Heart left ventricle (tissue), 16 donors: ENCODE data around the gene CCR8. TPM values are rescaled to one million over a fixed set of nuclear protein-coding genes. Genes with fewer than 3 reads are reported as not detected.

Source experiments
- ATAC-seq, 4 donors: fragments of 200-7000 bp; cut with Tn5 transposase; one replicate each; pipeline ENCODE4 v1.9.1; 2020 to 2022; ENCODE audit warnings: moderate library complexity in 4 of 4, mild to moderate bottlenecking in 3 of 4, moderate number of reproducible peaks in 1 of 4
- DNase-seq, 5 donors: peaks; one replicate each; pipeline ENCODE4 v3.0.0-alpha.2; 2020
- H3K27ac ChIP-seq, 12 donors: fragments of 200-600 bp; sonication (generic) in 4 of 12; one replicate each; pipeline versions ENCODE4 v1.5.0 to v1.8.0; 2016 to 2022; ENCODE audit warnings: mild to moderate bottlenecking in 2 of 12
- H3K27me3 ChIP-seq, 9 donors: fragments of 200-600 bp; sonication (generic) in 2 of 9; one replicate each; pipeline versions ENCODE4 v1.5.1 to v1.8.0; 2016 to 2022; ENCODE audit warnings: mild to moderate bottlenecking in 3 of 9
- H3K36me3 ChIP-seq, 9 donors: fragments of 200-600 bp; sonication (generic) in 2 of 9; one replicate each; pipeline versions ENCODE4 v1.5.0 to v1.8.0; 2018 to 2022; ENCODE audit warnings: mild to moderate bottlenecking in 2 of 9
- H3K4me1 ChIP-seq, 12 donors: fragments of 200-600 bp; sonication (generic) in 4 of 12; one replicate each; pipeline versions ENCODE4 v1.5.0 to v1.8.0; 2016 to 2022; ENCODE audit warnings: mild to moderate bottlenecking in 3 of 12
- H3K4me3 ChIP-seq, 12 donors: fragments of 200-600 bp; sonication (generic) in 4 of 12; one replicate each; pipeline versions ENCODE4 v1.5.0 to v1.8.0; 2017 to 2022; ENCODE audit warnings: mild to moderate bottlenecking in 9 of 12, moderate library complexity in 4 of 12
- H3K9me3 ChIP-seq, 12 donors: fragments of 200-600 bp; sonication (generic) in 4 of 12; one replicate each; pipeline versions ENCODE4 v1.5.0 to v1.8.0; 2016 to 2022; ENCODE audit warnings: mild to moderate bottlenecking in 1 of 12
- CTCF ChIP-seq, 12 donors: fragments of 200-600 bp; sonication (generic) in 4 of 12; IDR thresholded peaks; one replicate each; pipeline versions ENCODE4 v1.5.0 to v1.8.0; 2018 to 2022; ENCODE audit warnings: antibody characterized with exemption in 12 of 12, mild to moderate bottlenecking in 5 of 12
- POLR2A ChIP-seq, 2 donors: fragments of 450-650 bp; IDR thresholded peaks; one replicate each; pipeline ENCODE4 v1.6.1; 2017; ENCODE audit warnings: antibody characterized with exemption in 2 of 2, mild to moderate bottlenecking in 2 of 2, moderate library complexity in 2 of 2
- WGBS, 4 donors: extraction: QIAGEN DNeasy Blood & Tissue Kit in 2 of 4; methylation state at CpG; one replicate each; pipeline versions ENCODE4 v1.1.5 to v1.1.7; 2013 to 2018; 5-methylcytosine and 5-hydroxymethylcytosine counted together
- intact Hi-C, 10 donors: fragments of 100-400 bp; cut with DNase I; formaldehyde crosslinking; loops; one replicate each; pipeline versions ENCODE4 v1.11.1 to v1.14.2; 2022
- polyA plus RNA-seq, 2 donors: library from polyadenylated mRNA; stranded (reverse); fragments of 200-250 nt; gene quantifications; one replicate each; pipeline ENCODE4 v1.2.3, GENCODE V29; 2013
- total RNA-seq, 9 donors: library from RNA; depleted of rRNA in 2 of 9; stranded (reverse); fragments of >200 nt in 2 of 9; fragmentation: NEBNext Ultra II Directional in 3 of 9; extraction: Animal tissue kit (Norgen Biotek cat#: 25700) in 3 of 9; gene quantifications; one replicate each; pipeline versions ENCODE4 v1.1.0 to v1.2.4, GENCODE V29; 2016 to 2023
- donor health status: ischemic (EF 13 %, LVEDD 7.1; RV severe dilation, severe dysfunction).
- donor health status: healthy with polysubstance abuse.
- donor health status: DM: no; HTN: yes; CAD: no.
- donor health status: DM: no; HTN: no; CAD: no.
- donor health status: ischemic (EF 25% LVEDD 6.9; RV normal size, moderate dysfunction).
- donor health status: ischemic (EF 25% LVEDD 5.7; RV mildly dilated, moderate dysfunction).
- donor health status: healthy.
- donor health status: DM: yes; HTN: yes; CAD: no.
- donor health status: ischemic (EF 35%, LVEDD 5.7; RV mildly dilated, moderate dysfunction).
- donor health status: nonischemic (EF 11% LVEDD 7.7; RV severe dilation, severe dysfunction).
- donor health status: DM: yes; HTN: yes; CAD: no.
- donor health status: PGD.
- donor health status: ischemic (EF 29% LVEDD 5.4; RV normal size, mild dysfunction).
- donor health status: nonischemic (EF 23%, LVEDD 6.1; RV moderate dilation, normal function).

Gene CCR8
- total and polyA plus RNA-seq, 11 donors, result 0.29 TPM; not detected in 10

- ATAC-seq, result peak; percentile 76 to 87 (median 86)
- 39 to 62% (median 56%) methylated on average over 4 of the region's 4 CpGs for WGBS, 4 donors
- Histone ChIP-seq H3K4me1 (no peaks in the 10 kb centered on the region), H3K27ac (no peak overlapping the region), H3K36me3 (no peaks in the 10 kb centered on the region), H3K9me3 (no peaks in the 10 kb centered on the region), H3K27me3 (peaks cover 0 to 4% (median 0%) of the 10 kb centered on the region in 9 donors), H3K4me3 (no peak overlapping the region)
- intact Hi-C loops, result no loop called here
- peak in 4 of 5 donors; percentile 13 to 72 (median 38) for DNase-seq
- no peak for TF ChIP-seq CTCF (IDR thresholded peaks at IDR 0.05)
Observed at GRCh38 chr3:39332525-39332924, 3.0 kb downstream of the CCR8 start.

GRCh38 chr3:39333607-39334006, 4.1 kb downstream of the CCR8 start:
- no peak for ATAC-seq
- Histone ChIP-seq H3K27me3 (peaks cover 0 to 4% (median 0%) of the 10 kb centered on the region in 9 donors), H3K27ac (no peak overlapping the region), H3K9me3 (no peaks in the 10 kb centered on the region), H3K36me3 (no peaks in the 10 kb centered on the region), H3K4me1 (no peaks in the 10 kb centered on the region), H3K4me3 (no peak overlapping the region)
- DNase-seq, result no peak
- no peak for TF ChIP-seq POLR2A (IDR thresholded peaks at IDR 0.05)
- no peak for TF ChIP-seq CTCF (IDR thresholded peaks at IDR 0.05)
- intact Hi-C loops, result no loop called here

- Histone ChIP-seq H3K4me3 (no peak overlapping the region), H3K27me3 (peaks cover 0 to 8% (median 0%) of the 10 kb centered on the region in 9 donors), H3K9me3 (no peaks in the 10 kb centered on the region), H3K4me1 (no peaks in the 10 kb centered on the region), H3K36me3 (no peaks in the 10 kb centered on the region), H3K27ac (no peak overlapping the region)
- ATAC-seq (no peak), DNase-seq (no peak)
- TF ChIP-seq CTCF (IDR thresholded peaks at IDR 0.05), result no peak
- no peak for TF ChIP-seq POLR2A (IDR thresholded peaks at IDR 0.05)
- WGBS, 4 donors, result 80 to 87% (median 83%) methylated on average over 4 of the region's 4 CpGs
- intact Hi-C loops, result no loop called here
Observed at GRCh38 chr3:39334205-39334604, 4.7 kb downstream of the CCR8 start.

- no peaks in the 10 kb centered on the region for H3K4me1 ChIP-seq
- WGBS, 4 donors, result 74 to 85% (median 81%) methylated on average over 1 of the region's 1 CpG
- no peak for DNase-seq
- no peak overlapping the region for H3K27ac ChIP-seq
- no peaks in the 10 kb centered on the region for H3K36me3 ChIP-seq
- H3K4me3 ChIP-seq, result no peak overlapping the region
- H3K9me3 ChIP-seq, result no peaks in the 10 kb centered on the region
- peaks cover 0 to 14% (median 0%) of the 10 kb centered on the region in 9 donors for H3K27me3 ChIP-seq
- intact Hi-C loops, result no loop called here
- TF ChIP-seq POLR2A (IDR thresholded peaks at IDR 0.05) (no peak), CTCF (IDR thresholded peaks at IDR 0.05) (no peak)
- no peak for ATAC-seq
Observed at GRCh38 chr3:39338201-39338600, 8.7 kb downstream of the CCR8 start.
